Bone marrow (tissue), 2 donors: ENCODE measurements around the gene TEF.
A peak's percentile ranks its signal among the peaks of the same experiment; 100 is the strongest.

ENCODE experiments used
- DNase-seq, 2 donors: peaks; one replicate each; lab custom pipeline; 2025; lab: John Stamatoyannopoulos, UW

Gene TEF

DNA sequence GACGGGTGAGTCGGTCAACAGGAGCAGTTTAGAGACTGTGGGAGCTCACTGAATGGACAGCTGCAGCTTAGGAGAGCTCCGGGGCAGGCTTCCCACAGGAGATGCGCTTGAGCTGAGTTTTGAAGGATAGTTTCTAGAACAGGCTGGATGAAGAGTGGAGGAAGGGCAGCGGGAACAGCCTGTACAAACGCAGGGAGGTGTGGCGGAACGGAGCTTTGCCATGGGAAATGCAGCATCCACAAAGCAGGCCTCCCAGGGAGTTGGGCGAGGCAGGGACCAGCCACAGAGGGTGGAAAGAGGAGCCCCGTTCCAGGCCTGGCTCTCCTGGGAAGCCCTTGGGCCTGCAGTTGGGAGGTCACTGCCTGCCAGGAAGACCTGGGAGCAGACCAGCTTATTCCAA, 26.8 kb upstream of the TEF start:
- no peak for DNase-seq

DNA sequence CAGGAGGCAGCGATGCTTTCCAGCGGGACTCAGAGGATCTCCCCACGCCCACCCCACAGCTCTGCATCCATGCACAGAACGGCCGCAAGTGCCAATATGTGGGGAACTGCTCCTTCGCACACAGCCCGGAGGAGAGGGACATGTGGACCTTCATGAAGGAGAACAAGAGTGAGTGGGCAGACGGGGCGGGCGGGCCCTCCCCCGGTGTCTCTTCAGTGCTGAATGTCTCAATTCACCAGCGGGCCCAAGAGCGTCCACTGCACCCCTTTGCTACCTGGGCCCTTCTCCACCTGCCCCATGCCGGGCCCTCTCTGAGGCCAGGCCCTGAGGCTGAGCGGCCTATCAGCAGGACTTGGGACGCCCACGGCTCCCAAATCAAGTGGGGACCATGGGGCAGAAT, 25.8 kb upstream of the TEF start:
- DNase-seq = no peak

DNA sequence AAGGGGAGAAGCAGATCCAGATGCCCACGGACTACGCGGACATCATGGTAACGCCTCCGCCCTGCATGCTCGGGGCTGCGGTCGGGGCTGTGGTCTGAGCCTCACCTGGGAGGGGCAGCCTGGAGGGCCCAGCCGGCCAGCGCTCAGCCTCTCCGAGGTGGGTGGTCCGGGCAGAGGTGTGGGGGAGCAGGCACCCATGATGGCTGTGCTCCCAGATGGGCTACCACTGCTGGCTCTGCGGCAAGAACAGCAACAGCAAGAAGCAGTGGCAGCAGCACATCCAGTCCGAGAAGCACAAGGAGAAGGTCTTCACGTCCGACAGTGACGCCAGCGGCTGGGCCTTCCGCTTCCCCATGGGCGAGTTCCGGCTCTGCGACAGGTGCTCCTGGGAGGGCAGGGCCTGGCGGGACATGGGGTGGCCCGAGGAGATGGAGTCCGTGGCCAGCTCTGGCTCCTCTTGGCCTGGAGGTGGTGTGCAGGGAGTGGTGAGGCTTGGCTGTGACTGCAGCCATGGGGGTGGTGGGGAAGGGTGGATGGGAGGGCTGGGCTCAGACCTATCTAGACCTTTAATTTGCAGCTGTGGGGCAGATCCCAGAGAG, 25.2 kb upstream of the TEF start:
- no peak for DNase-seq

DNA sequence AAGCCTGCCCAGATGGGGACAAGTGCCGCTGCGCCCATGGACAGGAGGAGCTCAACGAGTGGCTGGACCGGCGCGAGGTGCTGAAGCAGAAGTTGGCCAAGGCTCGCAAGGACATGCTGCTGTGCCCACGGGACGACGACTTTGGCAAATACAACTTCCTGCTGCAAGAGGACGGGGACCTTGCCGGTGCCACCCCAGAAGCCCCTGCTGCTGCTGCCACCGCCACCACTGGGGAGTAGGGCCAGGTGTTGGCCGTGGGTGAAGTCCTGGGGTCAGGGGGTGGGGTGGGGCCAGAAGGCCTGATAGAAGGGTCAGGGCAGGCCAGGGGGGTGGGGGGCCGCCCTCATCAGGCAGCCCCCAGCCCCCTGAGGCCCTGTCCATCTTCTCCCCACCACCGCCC, 24.6 kb upstream of the TEF start:
- DNase-seq = no peak

DNA sequence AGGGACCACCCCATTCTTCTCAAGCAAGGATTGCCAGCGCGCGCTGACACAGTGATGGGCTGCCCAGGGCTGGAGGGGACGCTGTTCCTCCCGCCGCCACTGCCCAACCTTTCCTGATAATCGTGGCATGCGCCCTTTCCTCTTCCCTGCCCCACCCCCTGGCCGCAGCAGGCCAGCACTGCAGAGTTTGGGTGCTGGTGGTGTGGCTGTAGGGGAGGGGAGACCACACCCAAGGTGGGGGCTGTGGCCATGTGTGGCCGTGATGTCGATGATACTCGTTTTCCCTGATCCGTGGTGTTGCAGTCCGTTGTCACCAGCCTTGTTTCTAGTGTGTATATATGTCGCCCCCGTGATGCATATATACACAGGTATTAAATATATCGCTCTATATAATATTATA, 22.8 kb upstream of the TEF start:
- DNase-seq = no peak

DNA sequence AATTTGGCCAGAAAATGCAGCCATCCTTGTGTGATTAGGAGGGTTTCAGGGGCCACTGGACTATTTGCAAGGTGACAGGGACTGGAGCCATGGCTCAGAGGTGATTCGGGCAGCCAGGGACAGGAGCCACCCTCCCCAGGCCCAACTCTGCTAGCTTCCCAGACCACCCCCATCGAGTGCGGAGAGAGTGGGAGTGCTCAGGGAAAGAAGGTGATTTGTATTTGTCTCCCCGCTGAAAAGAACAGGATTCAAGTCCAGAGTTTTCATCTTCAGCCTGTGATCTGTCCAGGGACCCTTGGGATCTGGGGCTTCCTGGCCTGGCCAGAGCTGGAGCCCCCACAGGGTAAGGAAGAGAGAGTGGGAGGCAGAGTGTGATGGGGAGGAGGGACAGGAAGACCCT, 22.4 kb upstream of the TEF start:
- no peak for DNase-seq

DNA sequence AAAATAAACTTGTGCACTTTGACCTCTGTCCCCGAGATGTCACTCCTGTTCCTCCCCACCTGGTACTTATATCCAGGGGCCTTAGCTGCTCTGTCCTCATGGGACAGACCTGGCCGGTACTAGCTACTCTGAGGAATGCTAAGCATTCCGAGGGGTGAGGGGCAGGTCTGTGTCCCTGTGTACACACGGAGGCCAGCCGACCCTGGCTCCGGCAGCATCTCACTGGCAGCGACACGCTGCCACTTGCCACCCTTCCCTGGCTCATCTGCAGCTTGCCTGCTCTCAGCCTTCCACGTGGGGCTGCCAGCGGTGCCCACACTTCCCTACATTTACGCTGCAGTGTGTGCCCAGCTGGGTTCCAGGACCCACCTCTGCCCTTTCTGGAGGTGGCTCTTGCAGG, 21.6 kb upstream of the TEF start:
- DNase-seq = no peak

DNA sequence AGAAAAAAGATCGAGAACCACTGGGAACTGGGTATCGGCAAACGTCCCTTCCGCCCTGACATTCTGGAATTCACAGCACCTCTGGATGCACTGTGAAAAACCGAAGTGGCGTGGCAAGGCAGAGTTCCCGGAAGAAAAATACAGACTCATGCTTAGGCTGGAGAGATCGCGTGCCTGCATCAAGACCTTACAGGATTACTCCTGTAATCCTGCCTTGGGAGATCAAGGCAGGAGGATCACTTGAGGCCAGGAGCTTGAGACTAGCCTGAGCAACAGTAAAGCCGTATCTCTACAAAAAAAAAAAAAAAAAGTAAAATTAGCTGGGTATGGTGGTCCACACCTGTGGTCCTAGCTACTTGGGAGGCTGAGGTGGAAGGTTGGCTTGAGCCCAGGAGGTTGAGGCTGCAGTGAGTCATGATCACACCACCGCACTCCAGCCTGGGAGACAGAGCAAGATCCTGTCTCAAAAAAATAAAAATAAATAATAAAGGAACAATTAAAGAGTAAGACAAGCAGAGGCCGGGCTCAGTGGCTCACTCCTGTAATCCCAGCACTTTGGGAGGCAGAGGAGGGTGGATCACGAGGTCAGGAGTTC, 19.9 kb upstream of the TEF start:
- DNase-seq = no peak

DNA sequence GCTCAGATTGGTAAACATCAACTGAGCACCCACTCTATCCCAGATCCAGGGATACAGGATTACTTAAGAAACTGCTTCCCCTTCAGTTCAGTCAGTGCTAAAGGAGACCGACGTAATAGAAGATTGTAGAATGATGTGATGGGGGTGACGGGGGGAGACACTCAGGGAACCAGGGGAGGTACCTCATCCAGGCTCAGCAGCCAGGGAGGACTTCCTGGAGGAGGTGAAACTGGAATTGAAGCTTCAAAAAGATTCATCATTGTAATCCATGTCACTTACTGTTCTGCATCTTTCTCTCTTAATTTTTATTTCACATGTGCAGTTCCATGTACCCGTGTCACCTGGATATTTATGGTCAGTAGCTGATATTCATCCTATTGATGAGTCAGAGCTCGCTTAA, 19.1 kb upstream of the TEF start:
- no peak for DNase-seq

DNA sequence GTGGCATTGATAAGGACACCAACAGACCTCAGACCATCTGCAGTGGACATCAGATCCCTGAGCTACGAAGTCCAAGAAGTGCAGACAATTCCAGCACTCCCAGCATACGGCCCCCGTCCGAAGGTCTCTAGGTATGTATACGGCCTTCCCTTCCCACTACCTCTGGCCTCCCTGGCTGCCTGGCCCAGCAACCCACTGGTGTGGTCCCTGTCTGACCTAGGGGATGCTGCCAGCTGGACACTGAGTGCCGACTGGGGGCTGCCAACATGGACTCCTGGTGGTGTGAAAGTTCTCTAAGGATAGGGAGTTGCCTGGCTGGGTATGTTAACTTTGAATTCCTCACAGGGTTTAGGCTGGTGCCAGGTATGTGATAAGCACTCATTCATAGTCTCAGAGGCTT, 17.5 kb upstream of the TEF start:
- DNase-seq = no peak

DNA sequence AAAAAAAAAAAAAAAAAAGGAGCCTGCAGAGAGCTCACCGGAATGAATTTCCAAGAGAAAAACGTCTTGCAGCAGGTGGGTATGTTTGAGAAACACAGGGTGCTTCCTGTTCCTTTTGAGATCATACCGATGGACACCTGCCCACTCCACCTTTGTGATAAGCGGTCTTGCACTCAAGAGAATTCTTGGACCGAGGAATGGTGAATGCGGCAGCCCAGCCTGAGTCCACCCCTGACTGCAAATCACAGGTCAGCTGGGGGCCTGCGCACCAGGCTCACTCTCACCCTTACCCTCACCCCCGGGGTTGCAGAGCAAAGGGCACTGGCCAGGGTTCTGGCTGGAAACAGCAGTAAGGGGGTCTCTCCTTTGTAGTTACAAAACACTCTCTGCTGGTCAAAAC, 16.8 kb upstream of the TEF start:
- DNase-seq = no peak

DNA sequence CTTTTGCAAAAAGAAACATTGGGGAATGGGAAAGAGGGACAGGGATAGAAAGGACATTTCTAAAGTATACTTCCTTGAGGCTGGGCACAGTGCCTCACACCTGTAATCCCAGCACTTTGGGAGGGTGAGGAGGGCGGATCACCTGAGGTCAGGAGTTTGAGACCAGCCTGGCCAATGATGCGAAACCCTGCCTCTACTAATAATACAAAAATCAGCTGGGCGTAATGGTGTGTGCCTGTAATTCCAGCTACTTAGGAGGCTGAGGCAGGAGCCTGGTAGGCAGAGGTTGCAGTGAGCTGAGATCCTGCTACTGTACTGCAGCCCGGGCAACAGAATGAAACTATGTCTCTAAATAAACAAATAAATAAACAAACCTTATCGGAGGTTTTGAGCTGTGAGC, 16.3 kb upstream of the TEF start:
- DNase-seq = no peak

DNA sequence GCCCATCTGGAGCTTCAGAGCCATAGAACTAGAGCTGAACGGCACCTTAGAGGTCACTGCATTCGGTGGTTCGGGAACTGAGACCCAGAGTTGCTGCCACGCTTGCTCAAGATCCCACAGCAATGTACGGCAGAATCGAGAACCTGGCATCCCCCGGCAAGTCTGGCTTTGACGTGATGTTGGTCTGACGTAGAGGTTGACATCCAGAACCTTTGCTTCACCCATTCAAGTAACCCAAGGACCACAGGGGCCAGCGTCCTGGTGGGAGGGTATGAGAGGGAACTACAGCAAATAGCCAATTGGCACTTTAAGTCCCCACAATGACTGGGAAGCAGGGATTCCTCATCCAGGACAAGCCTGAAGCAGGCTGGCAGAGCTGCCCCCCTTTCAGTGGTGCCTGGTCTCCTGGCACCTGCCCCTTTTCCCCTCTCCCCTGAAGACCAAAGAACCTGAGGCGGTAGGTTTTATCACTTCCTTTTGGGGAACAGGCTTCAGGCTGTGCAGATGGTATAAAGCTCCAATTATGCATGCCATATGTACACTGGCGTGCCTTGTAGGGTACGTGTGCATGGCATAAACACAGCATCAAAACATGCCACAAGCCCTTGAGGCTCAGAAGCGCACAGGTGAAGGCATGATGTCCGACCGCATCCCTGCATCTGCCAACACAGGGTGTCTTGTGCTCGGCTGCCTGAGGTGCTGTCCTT, 15.3 kb upstream of the TEF start:
- DNase-seq = no peak

DNA sequence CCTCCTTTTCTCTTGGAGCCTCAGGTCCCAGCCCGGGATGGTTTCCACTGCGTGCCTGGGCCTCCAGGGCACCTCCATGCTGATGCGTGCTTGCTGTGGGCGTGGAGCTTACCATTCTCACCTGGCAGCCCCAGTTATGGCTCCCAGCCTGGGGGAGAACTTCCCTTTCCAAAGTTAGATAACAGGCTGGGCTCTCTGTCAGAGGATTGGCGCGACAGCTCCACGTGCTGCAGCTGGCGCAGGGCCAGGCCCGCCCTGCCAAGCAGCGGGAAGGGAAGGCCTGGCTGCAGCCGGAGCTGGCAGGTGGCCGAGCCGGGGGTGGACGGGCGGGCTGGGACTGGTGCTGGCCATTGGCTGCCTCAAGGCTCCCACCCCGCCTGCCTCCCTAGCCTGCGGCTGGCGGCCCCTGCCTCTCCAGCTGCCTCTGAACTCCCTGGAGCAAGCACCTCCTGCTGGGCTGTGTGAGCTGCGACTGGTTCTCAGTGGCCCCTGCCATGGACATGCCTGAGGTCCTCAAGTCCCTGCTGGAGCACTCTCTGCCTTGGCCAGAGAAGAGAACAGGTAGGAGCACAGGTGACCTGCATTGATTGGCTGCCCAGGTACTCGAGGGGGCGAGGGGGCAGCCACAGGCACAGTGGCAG, 14.6 kb upstream of the TEF start:
- peak; percentile 6 to 54 for DNase-seq

DNA sequence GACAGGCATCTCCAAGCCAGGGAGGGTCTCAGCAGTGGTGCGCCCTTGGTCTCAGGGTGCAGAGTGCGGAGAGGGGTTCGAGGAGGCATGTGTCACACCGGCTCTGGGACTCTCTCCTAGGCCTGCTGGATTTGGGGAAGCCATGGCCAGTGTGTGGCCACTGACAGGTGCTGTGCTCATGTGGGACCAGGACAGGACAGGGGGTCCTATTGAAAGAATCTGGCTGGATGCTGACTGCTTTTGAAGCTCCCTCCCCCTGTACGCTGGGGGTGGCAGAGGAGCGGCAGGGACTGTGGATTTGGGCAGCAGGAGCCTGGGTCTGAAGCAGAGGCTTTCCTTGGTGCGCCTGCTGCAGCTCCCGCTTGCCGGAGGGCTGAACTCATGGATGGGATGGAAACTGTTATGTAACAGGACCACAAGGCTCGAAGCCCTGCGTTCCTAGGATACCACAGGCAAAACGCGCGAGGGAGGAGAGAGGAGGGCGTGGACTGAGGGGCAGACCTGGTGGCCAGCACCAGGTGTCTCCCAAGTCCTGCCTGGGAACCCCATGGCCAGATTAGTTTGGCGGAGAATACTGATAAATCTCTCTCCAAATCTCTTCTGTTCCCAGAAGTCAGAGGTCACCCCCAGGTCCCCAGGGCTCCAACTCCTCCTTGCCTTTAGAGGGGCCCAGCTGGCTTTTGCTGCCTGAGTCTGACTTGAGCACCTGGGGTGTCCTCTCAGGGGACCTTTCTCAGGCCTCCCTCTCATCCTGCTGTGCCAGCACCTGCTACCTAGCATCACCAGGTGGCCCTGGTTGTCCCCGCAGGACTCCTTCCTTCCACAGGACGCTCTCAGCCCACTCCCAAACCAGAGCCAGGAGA, 13.8 kb upstream of the TEF start:
- DNase-seq = no peak

DNA sequence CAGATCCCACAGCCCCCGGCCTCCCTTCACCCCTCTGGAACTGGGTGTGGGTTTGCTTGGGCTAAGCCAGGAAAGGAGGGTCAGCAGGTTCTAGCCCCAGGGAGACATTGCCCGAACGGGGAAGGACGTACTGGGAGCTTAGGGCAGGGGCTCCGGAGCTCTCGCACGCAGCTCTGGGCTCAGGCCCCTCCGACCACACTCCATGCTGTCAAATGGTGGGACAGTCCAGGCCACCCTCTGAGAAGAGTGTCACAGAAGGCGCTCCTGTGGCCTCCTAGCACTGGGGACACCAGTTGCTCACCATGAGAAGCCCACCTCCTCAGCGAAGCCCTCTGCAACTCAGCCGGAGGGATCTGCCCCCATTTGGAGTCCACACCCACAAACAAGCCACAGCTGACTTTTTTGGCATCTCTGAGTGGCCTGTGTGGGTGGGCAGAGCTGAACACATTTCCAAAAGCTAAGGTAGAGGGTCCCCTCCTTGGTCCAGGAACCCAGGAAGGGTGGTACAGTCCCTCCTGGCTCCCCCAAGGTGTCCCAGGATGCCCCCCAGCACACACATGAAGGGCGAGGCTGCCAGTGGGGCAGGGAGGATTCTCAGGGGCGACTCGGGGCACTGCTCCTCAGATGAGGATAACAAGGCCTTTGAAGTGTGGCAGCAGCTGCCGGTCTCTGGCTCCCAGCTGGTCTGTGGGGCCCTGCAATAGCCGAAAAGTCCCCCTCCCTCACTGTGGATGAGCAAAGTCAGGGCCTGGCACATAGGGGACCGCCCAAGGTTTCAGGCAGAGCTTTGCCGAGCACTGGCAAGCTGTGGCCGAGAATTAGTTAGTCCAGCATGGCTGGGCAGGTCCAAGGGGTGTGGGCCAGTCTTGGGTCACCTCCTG, 13.0 kb upstream of the TEF start:
- DNase-seq = no peak

DNA sequence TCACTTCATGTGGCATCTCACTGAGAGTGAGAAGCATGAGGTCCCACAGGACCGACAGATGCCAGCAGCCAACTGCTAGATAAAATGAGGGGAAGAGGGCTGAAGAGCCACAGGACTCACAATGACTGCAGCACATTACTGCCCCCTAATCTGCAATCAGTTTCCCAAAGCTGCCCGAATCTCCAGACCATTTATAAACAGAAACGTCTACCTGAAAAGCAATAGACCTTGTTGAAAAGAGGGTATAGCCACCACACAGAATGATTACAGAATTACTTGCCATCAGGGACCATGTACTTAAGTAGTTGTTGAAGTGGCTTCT, 12.4 kb upstream of the TEF start:
- DNase-seq = no peak

DNA sequence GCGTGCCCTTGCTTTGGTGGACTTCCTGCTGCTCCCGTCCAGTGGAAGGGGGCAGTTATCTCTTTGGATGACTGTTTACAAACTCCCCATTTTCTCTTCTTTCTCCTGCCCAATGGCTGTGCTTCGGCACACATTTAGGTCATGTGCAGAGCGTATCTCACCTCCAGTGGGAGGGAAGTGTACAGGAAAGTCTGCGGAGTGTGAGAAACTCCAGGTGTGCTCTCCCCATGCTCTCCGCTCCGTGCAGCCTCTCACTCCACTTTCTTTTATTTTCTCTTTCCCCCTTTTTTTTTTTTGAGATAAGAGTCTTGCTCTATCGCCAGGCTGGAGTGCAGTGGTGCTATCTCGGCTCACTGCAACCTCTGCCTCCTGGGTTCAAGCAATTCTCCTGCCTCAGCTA, 11.9 kb upstream of the TEF start:
- DNase-seq = no peak

DNA sequence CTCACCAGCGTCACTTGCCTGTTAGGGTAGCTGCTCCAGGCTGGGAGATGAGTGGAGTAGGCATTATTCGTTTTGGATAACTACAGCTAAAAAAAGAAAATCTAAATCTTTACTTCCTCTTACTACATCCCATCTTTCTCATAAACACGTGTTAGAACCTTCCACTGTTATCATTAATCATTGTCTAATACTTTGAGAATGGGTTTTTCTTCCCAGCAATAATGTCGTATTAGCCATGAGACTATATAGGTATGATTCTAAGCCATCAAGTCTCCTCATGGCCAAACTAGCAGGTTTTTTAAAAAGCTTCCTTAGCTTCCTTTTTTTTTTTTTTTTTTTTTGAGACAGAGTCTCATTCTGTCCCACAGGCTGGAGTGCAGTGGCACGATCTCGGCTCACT, 3.9 kb upstream of the TEF start:
- DNase-seq = no peak

DNA sequence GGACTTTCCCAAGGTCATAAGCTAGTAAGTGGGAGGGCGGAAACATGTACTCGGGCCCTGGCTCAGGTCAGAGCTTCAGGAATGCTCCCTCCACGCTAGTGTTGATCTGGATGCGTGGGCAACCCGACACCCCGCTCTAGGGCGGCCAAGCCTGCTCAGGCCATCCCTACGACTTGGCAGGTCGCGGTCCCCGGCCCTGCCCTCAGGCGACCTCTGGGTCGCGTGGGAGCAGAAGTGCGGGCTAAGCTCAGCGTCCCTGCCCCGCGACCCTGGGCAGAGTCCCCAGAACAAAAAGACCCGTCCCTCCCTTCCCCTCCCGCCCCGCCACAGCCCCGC, 781 bp upstream of the TEF start:
- DNase-seq = no peak

DNA sequence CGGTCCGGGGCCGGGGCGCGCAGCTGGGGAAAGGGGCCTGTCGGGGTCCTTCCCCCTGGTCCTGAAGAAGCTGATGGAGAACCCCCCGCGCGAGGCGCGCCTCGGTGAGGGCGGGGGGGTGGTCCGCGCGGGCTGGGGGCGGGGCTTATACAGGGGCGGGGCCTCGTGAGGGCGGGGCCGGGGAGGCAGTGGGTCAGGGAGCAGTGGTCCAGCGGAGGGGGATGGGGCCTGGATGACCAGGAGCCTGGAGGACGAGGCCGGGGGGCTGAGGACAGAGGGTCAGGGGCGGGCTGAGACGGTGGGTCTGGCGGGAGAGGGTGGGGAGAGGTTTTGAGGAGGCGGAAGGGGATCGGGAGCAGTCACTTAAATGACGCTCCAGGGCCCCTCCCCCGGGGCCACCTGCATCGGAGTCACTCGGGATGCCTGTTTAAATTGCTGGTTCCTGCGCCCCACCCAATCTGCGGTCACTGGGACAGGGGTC, 396 bp downstream of the TEF start:
- peak in 1 of 2 donors; percentile 71 for DNase-seq

DNA sequence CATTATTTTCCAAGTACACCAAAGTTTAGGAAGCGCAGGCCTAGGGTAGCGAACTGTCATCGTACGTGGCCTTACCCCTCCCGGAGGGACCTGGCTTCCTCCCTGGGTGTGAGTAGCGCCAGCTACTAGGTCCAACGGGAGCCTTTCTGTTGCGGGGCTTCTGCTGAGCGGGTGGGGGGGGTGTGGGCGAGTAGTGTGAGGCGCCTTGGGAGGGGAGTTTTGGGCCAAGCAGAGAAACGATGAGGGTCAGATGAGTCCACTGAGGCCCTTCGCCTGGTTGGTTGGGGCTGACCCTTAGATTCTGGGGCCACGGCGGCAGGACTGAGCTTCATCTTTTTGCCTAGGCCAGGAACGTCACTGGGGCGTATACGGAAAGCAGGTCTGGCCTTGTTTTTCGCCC, 868 bp downstream of the TEF start:
- DNase-seq = no peak
